AG09309 (cell line): ENCODE results near the gene PGLYRP1.

Experiments used
- DNase-seq: peaks from one replicate; pipeline ENCODE4 v3.0.0-alpha.2; 2010; ENCODE audit warnings: low read depth
- H3K4me3 ChIP-seq: 2 replicates; pipeline ENCODE4 v1.5.1; 2011; ENCODE audit warnings: mild to moderate bottlenecking, low read depth, low read length, moderate library complexity; ENCODE audit not compliant: control insufficient read depth
- TF ChIP-seq, protein P1 (sequence below): IDR thresholded peaks from 2 replicates; pipeline ENCODE4 v1.5.1; 2011; ENCODE audit warnings: mild to moderate bottlenecking, low read depth, low read length, inconsistent platforms; ENCODE audit not compliant: insufficient read depth, control insufficient read depth; ENCODE audit errors: missing control alignments

The PGLYRP1 gene

DNA sequence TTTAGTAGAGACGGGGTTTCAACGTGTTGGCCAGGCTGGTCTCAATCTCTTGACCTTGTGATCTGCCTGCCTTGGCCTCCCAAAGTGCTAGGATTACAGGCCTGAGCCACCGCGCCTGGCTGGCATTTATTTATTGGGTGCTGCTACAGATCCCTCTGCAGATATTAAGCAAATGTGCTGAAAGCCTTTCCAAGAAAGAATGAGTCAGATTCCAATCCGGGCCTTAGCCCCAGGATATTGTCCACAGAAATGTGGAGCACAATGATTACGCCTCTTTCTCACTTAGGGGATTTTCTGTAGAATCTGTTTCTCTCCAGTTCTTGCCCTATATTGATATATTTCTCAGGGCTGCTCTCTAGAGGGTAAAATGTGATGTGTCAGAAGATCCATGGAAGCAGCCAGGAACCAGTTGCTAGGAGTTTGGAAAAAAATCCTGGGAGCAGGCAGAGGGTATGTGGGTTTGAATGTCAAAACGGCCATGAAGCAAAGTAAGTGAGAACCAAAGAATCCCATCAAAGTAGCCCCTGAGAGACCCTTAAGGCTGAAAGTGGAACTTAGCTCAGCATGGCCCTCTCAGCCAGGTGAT lies 42.7 kb upstream of the PGLYRP1 start:
- H3K4me3 ChIP-seq = no peak overlapping the region
- TF ChIP-seq, protein P1, sequence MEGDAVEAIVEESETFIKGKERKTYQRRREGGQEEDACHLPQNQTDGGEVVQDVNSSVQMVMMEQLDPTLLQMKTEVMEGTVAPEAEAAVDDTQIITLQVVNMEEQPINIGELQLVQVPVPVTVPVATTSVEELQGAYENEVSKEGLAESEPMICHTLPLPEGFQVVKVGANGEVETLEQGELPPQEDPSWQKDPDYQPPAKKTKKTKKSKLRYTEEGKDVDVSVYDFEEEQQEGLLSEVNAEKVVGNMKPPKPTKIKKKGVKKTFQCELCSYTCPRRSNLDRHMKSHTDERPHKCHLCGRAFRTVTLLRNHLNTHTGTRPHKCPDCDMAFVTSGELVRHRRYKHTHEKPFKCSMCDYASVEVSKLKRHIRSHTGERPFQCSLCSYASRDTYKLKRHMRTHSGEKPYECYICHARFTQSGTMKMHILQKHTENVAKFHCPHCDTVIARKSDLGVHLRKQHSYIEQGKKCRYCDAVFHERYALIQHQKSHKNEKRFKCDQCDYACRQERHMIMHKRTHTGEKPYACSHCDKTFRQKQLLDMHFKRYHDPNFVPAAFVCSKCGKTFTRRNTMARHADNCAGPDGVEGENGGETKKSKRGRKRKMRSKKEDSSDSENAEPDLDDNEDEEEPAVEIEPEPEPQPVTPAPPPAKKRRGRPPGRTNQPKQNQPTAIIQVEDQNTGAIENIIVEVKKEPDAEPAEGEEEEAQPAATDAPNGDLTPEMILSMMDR = no peak
- DNase-seq = peak; percentile 31

DNA sequence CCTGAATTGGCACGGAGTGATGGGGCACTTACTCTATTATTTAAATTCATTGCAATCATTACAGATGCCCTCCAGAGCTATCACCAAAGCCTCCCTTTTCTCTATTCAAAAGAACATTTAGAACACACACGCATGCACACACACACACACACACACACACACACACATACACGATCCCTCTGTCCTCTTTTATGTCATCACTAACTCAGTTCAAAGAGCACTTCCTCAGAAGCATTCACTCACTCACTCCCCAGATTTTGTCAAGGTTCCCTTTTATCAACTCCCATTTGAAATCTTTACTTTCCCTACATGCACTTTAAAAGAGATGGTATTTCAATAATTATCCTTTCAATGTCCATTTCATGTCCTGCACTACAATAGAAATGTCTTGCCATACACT lies 40.3 kb upstream of the PGLYRP1 start:
- TF ChIP-seq, protein P1 = no peak
- no peak overlapping the region for H3K4me3 ChIP-seq

DNA sequence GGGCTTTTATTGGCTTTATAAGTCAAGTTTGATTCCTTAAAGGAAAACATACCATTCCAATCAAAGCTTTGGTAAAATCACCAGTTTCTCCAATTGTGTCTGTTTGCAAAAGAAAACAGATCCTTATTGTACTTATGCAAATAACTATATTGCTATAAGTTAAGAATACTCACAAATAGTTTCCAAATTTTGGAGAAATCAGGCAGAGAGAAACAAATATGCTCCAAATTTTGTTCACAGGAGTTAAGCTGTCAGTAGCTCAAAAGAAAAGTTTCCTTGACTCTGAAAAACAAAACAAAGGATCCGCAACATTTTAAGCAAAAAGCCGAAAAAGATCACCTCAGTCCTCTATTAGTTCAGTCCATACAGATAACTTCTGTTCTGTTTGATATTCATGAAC lies 37.2 kb upstream of the PGLYRP1 start:
- no peak overlapping the region for H3K4me3 ChIP-seq
- TF ChIP-seq, protein P1 = no peak
- DNase-seq = no peak

More for the DNA sequence above, 40.3 kb upstream of the PGLYRP1 start:
- DNase-seq = no peak

DNA sequence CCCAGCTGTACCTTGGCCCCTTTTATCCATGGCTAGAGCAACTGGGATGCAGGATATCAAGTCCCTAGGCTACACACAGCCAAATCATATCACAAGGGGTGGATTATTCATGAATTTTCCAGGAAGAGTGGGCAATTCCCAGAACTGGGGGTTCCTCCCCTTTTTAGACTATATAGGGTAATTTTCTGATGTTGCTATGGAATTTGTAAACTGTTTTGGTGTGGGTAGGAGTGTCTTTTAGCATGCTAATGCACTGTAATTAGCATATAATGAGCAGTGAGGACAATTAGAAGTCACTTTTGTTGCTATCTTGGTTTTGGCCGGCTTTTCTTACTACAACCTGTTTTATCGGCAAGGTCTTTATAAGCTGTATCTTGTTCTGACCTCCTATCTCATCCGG lies 35.9 kb upstream of the PGLYRP1 start:
- TF ChIP-seq, protein P1 = no peak
- DNase-seq = no peak
- H3K4me3 ChIP-seq = no peak overlapping the region

DNA sequence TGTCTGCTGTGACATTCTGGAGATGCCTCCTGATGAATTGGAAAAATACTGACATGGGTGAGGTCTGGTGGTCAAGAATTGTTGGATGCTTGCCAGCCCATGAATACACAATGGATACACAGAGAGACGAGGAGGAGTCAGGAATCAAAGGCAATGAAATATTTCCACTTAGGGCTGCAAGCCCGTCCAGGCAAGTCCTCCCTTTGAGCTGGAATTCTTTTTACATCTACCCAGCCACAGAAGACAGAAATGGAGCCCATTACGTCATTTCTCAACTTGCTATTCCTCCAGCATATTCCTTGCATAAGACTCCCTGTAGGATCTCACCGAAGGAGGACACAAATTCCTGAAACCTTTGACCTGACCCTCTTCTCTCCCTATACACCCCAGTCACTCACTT lies 33.7 kb upstream of the PGLYRP1 start:
- H3K4me3 ChIP-seq = no peak overlapping the region
- no peak for DNase-seq
- TF ChIP-seq, protein P1 = no peak

DNA sequence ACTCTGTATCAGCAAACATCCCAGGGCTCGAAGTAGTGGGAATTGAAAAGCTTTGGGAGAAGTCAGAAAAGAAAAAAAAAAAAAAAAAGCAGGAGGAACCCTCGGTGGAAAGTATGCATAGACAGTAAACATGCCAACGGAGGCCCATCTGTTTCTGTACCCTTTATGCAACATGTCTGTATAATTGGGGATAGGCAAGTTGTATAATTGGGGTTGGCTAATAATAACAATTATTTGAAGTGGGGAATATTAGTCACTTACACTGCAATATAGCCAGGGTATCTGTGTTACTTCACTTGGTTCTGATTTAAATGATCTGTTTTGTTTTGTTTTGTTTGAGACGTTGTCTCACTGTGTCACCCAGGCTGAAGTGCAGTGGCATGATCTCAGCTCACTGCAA lies 30.0 kb upstream of the PGLYRP1 start:
- DNase-seq = no peak
- no peak overlapping the region for H3K4me3 ChIP-seq
- TF ChIP-seq, protein P1 = no peak

DNA sequence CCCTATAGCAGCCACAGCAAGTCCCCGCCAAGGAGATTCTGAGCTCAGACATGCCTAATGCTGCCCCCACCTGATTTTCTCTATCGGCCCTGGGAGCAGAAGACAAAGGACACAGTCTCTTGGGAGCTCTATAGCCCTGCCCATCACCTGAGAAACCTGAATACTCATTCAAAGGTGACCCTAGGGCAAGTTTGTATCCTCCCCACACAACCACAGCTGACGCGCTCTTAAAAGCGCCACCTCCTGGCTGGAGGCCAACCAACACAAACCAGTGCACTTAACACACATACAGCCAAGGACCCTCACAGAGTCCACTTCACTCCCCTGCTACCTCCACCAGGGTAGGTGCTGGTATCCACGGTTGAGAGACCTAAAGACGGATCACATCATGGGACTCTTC lies 26.7 kb upstream of the PGLYRP1 start:
- TF ChIP-seq, protein P1 = no peak
- no peak overlapping the region for H3K4me3 ChIP-seq
- DNase-seq = no peak
